ENCODE measurements around the gene PFDN1. TPM values are rescaled to one million over a fixed set of nuclear protein-coding genes. Genes with fewer than 3 reads are reported as not detected.

PFDN1 gene
- total RNA-seq, 4 donors from 2014 or later: 58.7 to 91.7 (median 76.2) TPM

GRCh38 chr5:140342287-140342686 is 39.4 kb upstream of the PFDN1 start:
- WGBS: 55% methylated on average over 6 of the region's 6 CpGs
- peaks cover 69% of the 10 kb centered on the region for H3K4me1 ChIP-seq
- no peak for DNase-seq (ENCODE audit: low spot score in 2 of 2)

GRCh38 chr5:140341591-140341990 is 38.7 kb upstream of the PFDN1 start:
- 61% methylated on average over 5 of the region's 5 CpGs for WGBS
- Histone ChIP-seq H3K4me1 (peaks cover 62% of the 10 kb centered on the region), H3K36me3 (no peaks in the 10 kb centered on the region), H3K4me3 (no peak overlapping the region), H3K9me3 (no peaks in the 10 kb centered on the region), H3K27ac (no peak overlapping the region), H3K27me3 (no peaks in the 10 kb centered on the region)
- TF ChIP-seq CTCF (IDR thresholded peaks at IDR 0.05): no peak
- no peak for TF ChIP-seq EP300 (IDR thresholded peaks at IDR 0.05)
- no peak for TF ChIP-seq POLR2A (IDR thresholded peaks at IDR 0.05)
- no peak for TF ChIP-seq POLR2AphosphoS5 (IDR thresholded peaks at IDR 0.05)
- DNase-seq (ENCODE audit: low spot score in 2 of 2): no peak

More at GRCh38 chr5:140342287-140342686, 39.4 kb upstream of the PFDN1 start:
- no peaks in the 10 kb centered on the region for H3K27me3 ChIP-seq
- TF ChIP-seq POLR2A (IDR thresholded peaks at IDR 0.05): no peak
- TF ChIP-seq EP300 (IDR thresholded peaks at IDR 0.05): peak; percentile 61
- no peak for TF ChIP-seq POLR2AphosphoS5 (IDR thresholded peaks at IDR 0.05)
- TF ChIP-seq CTCF (IDR thresholded peaks at IDR 0.05): no peak
- no peaks in the 10 kb centered on the region for H3K36me3 ChIP-seq
- no peaks in the 10 kb centered on the region for H3K9me3 ChIP-seq
- peak overlapping the region; percentile 3 for H3K4me3 ChIP-seq
- H3K27ac ChIP-seq: no peak overlapping the region

GRCh38 chr5:140340605-140341121 is 37.8 kb upstream of the PFDN1 start:
- no peak overlapping the region for H3K4me3 ChIP-seq
- H3K27me3 ChIP-seq: no peaks in the 10 kb centered on the region
- no peak overlapping the region for H3K27ac ChIP-seq
- TF ChIP-seq POLR2A (IDR thresholded peaks at IDR 0.05) (no peak), POLR2AphosphoS5 (IDR thresholded peaks at IDR 0.05) (no peak), CTCF (IDR thresholded peaks at IDR 0.05) (no peak), EP300 (IDR thresholded peaks at IDR 0.05) (no peak)
- H3K4me1 ChIP-seq: peaks cover 60% of the 10 kb centered on the region
- DNase-seq (ENCODE audit: low spot score in 2 of 2): no peak
- peaks cover 3% of the 10 kb centered on the region for H3K36me3 ChIP-seq
- H3K9me3 ChIP-seq: no peaks in the 10 kb centered on the region

GRCh38 chr5:140339636-140340035 is 36.7 kb upstream of the PFDN1 start:
- no peaks in the 10 kb centered on the region for H3K27me3 ChIP-seq
- H3K4me1 ChIP-seq: peaks cover 51% of the 10 kb centered on the region
- 67% methylated on average over 3 of the region's 4 CpGs for WGBS
- peaks cover 10% of the 10 kb centered on the region for H3K36me3 ChIP-seq
- no peak for DNase-seq (ENCODE audit: low spot score in 2 of 2)
- H3K9me3 ChIP-seq: no peaks in the 10 kb centered on the region
- no peak overlapping the region for H3K4me3 ChIP-seq
- H3K27ac ChIP-seq: no peak overlapping the region
- TF ChIP-seq EP300 (IDR thresholded peaks at IDR 0.05): no peak
- no peak for TF ChIP-seq POLR2AphosphoS5 (IDR thresholded peaks at IDR 0.05)
- no peak for TF ChIP-seq POLR2A (IDR thresholded peaks at IDR 0.05)
- no peak for TF ChIP-seq CTCF (IDR thresholded peaks at IDR 0.05)

GRCh38 chr5:140338908-140339307 is 36.0 kb upstream of the PFDN1 start:
- H3K36me3 ChIP-seq: peaks cover 17% of the 10 kb centered on the region
- H3K27ac ChIP-seq: no peak overlapping the region
- H3K4me1 ChIP-seq: peaks cover 45% of the 10 kb centered on the region
- DNase-seq (ENCODE audit: low spot score in 2 of 2): no peak
- no peaks in the 10 kb centered on the region for H3K27me3 ChIP-seq
- WGBS: 82% methylated on average over 2 of the region's 2 CpGs
- no peaks in the 10 kb centered on the region for H3K9me3 ChIP-seq
- TF ChIP-seq POLR2AphosphoS5 (IDR thresholded peaks at IDR 0.05) (no peak), POLR2A (IDR thresholded peaks at IDR 0.05) (no peak), EP300 (IDR thresholded peaks at IDR 0.05) (no peak), CTCF (IDR thresholded peaks at IDR 0.05) (no peak)
- no peak overlapping the region for H3K4me3 ChIP-seq

All from suprapubic skin (tissue), 4 donors.